ENCODE results near the gene GPR45. TPM values are rescaled to one million over a fixed set of nuclear protein-coding genes. Genes with fewer than 3 reads are reported as not detected.

The GPR45 gene
- total and polyA plus RNA-seq, 9 of the 15 experiments (the other 6 are each of a cell fraction or from before 2014, with no cell fraction given), result not detected

Other genes starting within 250 kb of the GPR45 start
- 55.1 and 58.0 TPM in 2 replicates for gene MRPS9, start 203.7 kb upstream of the GPR45 start, total RNA-seq (2014; rRNA removed)
- 65.2 and 65.9 TPM in 2 replicates for gene MRPS9, start 203.7 kb upstream of the GPR45 start, total RNA-seq (2014; rRNA removed; fragmentation: Illumina TruSeq; extraction: Trizol)
- 62.6 and 65.6 TPM in 2 replicates for gene MRPS9, start 203.7 kb upstream of the GPR45 start, total RNA-seq (2015; rRNA removed; fragmentation: Illumina TruSeq; extraction: Trizol)
- 46.2 and 47.4 TPM in 2 replicates for gene MRPS9, start 203.7 kb upstream of the GPR45 start, total RNA-seq (2021)
- 39.1 and 50.8 TPM in 2 replicates for gene MRPS9, start 203.7 kb upstream of the GPR45 start, polyA plus RNA-seq (2011; rRNA removed)
- 65.4 and 81.8 TPM in 2 replicates for gene MRPS9, start 203.7 kb upstream of the GPR45 start, polyA plus RNA-seq (2014; fragmentation: Illumina TruSeq; extraction: Trizol)
- 100 to 1,000 TPM in 1 of 2 experiments, 10 to 100 TPM in 1; 95.9 to 143 TPM for gene MRPS9, start 203.7 kb upstream of the GPR45 start, polyA plus RNA-seq (2014; fragmentation: Nextera tagmentation; extraction: Ambion mirVana)
- 58.2 and 59.4 TPM in 2 replicates for gene MRPS9, start 203.7 kb upstream of the GPR45 start, polyA plus RNA-seq (2014; rRNA removed)
- gene TGFBRAP1, start 88.0 kb downstream of the GPR45 start, total RNA-seq (2014; rRNA removed), result 12.2 and 14.8 TPM in 2 replicates
- 10.1 and 11.0 TPM in 2 replicates for gene TGFBRAP1, start 88.0 kb downstream of the GPR45 start, total RNA-seq (2014; rRNA removed; fragmentation: Illumina TruSeq; extraction: Trizol)
- 12.8 and 13.0 TPM in 2 replicates for gene TGFBRAP1, start 88.0 kb downstream of the GPR45 start, total RNA-seq (2015; rRNA removed; fragmentation: Illumina TruSeq; extraction: Trizol)
- 18.0 and 19.6 TPM in 2 replicates for gene TGFBRAP1, start 88.0 kb downstream of the GPR45 start, total RNA-seq (2021)
- gene TGFBRAP1, start 88.0 kb downstream of the GPR45 start, polyA plus RNA-seq (2011; rRNA removed), result 8.9 TPM in 2 replicates
- 15.5 and 16.0 TPM in 2 replicates for gene TGFBRAP1, start 88.0 kb downstream of the GPR45 start, polyA plus RNA-seq (2014; fragmentation: Illumina TruSeq; extraction: Trizol)
- gene TGFBRAP1, start 88.0 kb downstream of the GPR45 start, polyA plus RNA-seq (2014; fragmentation: Nextera tagmentation; extraction: Ambion mirVana), result 1 to 10 TPM; 3.7 to 4.3 TPM
- gene TGFBRAP1, start 88.0 kb downstream of the GPR45 start, polyA plus RNA-seq (2014; rRNA removed), result 10.5 and 13.8 TPM in 2 replicates
- 16.2 and 22.8 TPM in 2 replicates for gene C2orf49, start 95.8 kb downstream of the GPR45 start, total RNA-seq (2014; rRNA removed)
- 26.2 and 27.8 TPM in 2 replicates for gene C2orf49, start 95.8 kb downstream of the GPR45 start, total RNA-seq (2014; rRNA removed; fragmentation: Illumina TruSeq; extraction: Trizol)
- gene C2orf49, start 95.8 kb downstream of the GPR45 start, total RNA-seq (2015; rRNA removed; fragmentation: Illumina TruSeq; extraction: Trizol), result 22.6 and 25.6 TPM in 2 replicates
- 17.9 and 18.2 TPM in 2 replicates for gene C2orf49, start 95.8 kb downstream of the GPR45 start, total RNA-seq (2021)
- gene C2orf49, start 95.8 kb downstream of the GPR45 start, polyA plus RNA-seq (2011; rRNA removed), result 27.6 and 32.7 TPM in 2 replicates
- 33.0 and 38.2 TPM in 2 replicates for gene C2orf49, start 95.8 kb downstream of the GPR45 start, polyA plus RNA-seq (2014; fragmentation: Illumina TruSeq; extraction: Trizol)
- gene C2orf49, start 95.8 kb downstream of the GPR45 start, polyA plus RNA-seq (2014; fragmentation: Nextera tagmentation; extraction: Ambion mirVana), result 10 to 100 TPM; 20.4 to 24.2 TPM
- 24.0 and 28.9 TPM in 2 replicates for gene C2orf49, start 95.8 kb downstream of the GPR45 start, polyA plus RNA-seq (2014; rRNA removed)
- gene FHL2, start 157.3 kb downstream of the GPR45 start, total RNA-seq (2014; rRNA removed), result 24.9 and 30.4 TPM in 2 replicates
- gene FHL2, start 157.3 kb downstream of the GPR45 start, total RNA-seq (2014; rRNA removed; fragmentation: Illumina TruSeq; extraction: Trizol), result 20.4 and 23.9 TPM in 2 replicates
- 13.9 and 14.4 TPM in 2 replicates for gene FHL2, start 157.3 kb downstream of the GPR45 start, total RNA-seq (2015; rRNA removed; fragmentation: Illumina TruSeq; extraction: Trizol)
- gene FHL2, start 157.3 kb downstream of the GPR45 start, total RNA-seq (2021), result 31.4 and 33.6 TPM in 2 replicates
- gene FHL2, start 157.3 kb downstream of the GPR45 start, polyA plus RNA-seq (2011; rRNA removed), result 7.5 and 24.2 TPM in 2 replicates
- gene FHL2, start 157.3 kb downstream of the GPR45 start, polyA plus RNA-seq (2014; fragmentation: Illumina TruSeq; extraction: Trizol), result 31.3 and 33.1 TPM in 2 replicates
- 10 to 100 TPM; 13.7 to 16.6 TPM for gene FHL2, start 157.3 kb downstream of the GPR45 start, polyA plus RNA-seq (2014; fragmentation: Nextera tagmentation; extraction: Ambion mirVana)
- 32.5 and 34.5 TPM in 2 replicates for gene FHL2, start 157.3 kb downstream of the GPR45 start, polyA plus RNA-seq (2014; rRNA removed)

Data from K562 (cell line).